G401.6 (cell line): ENCODE results near the gene GARIN3.

Source experiments
- FAIRE-seq: peaks from 2 replicates; lab custom pipeline; 2012; peaks lifted over from hg19 to GRCh38; lab: Jason Lieb, UNC

GARIN3 gene

DNA sequence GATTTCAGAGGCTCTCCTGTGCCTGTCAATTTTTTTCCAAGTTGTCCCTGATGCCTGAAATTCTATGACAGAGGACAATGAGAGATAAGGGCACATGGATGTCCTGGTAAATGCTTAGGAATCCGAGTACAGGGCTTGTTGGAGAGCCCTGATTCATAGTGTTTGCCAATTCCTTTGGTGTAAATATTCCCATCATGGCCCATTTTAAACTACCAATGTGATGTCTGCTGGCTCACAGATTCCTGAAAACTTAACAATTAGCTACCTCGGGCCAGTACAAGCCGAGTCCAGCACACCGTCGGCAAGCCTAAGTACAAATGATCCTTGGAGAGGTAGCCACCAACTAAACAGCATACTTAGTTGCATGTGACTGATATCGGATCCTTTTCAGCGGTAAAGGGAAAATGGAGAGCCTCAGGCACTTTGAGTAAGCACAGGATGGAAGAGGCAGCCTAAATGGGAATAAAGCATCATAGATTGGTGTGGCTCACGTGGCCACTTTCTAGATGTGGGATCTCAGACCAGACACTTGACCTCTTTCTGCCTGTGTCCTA, 18.1 kb upstream of the GARIN3 start:
- no peak for FAIRE-seq

DNA sequence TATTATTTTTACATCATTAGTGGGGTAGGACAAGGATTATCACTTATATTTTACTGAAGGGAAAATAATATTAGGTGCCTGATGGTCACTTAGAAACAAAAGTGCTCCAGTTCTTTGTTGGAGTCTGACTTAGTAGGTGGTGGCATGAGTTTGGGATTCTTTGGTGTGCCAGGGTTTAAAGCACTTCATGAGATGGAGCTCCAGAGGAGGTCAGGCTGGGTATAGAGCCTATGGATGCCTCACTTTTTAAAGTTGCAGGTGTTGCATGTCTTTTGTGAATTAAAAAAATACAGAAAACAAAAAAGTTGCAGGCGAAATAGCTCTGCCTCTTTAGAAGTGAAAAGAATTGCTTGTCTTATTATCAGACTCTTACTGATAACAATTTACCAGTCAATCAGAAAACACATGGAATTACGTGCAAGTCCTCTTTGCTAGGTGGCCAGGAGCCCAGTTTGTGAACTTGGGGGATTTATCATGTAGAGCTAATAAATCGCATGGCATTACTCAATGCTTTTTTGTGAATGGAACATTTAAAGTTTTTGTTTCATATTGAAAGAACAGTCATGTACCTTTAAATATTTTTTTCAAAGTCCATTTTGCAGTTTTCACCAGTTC, 16.2 kb upstream of the GARIN3 start:
- no peak for FAIRE-seq

DNA sequence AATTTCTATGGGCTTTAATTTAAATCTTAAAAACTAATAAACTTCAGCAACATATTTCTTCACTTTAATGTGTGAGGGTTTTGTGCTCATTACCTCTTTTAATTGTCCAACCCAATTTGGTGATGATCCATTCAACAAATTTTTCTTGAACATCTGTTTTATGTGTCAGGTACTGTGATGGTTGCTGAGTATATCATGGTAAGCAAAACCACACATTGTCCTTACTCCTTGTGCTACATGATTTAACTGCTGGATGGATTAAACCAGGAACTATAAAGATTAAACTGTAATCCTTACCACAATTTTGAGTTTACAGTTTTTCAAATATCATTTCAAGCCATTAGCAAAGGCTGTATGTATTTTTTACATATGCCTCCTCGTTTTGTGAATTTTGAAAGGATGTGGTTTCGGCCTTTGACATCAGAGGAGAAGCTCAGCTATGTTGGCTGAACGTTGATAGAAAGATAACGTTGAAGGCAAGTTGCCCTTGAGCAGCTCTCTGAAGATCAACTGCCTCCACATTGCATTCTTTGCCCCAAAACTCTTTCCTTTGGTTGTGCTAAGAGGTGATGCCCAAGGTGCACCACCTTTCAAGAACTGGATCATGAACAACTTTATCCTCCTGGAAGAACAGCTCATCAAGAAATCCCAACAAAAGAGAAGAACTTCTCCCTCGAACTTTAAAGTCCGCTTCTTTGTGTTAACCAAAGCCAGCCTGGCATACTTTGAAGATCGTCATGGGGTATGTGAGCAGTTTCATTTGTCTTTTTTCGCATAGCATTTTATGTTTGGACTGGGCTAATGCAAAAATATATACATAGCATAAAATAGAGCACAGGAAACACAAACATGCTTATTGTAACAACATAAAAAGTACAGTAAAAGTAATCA, 14.6 kb upstream of the GARIN3 start, which contains the start of gene ITK:
ITK (plus strand) TSS at position 467 of the 891 bp plus-strand sequence; CDS start at position 605, 138 bp downstream.
- no peak for FAIRE-seq

DNA sequence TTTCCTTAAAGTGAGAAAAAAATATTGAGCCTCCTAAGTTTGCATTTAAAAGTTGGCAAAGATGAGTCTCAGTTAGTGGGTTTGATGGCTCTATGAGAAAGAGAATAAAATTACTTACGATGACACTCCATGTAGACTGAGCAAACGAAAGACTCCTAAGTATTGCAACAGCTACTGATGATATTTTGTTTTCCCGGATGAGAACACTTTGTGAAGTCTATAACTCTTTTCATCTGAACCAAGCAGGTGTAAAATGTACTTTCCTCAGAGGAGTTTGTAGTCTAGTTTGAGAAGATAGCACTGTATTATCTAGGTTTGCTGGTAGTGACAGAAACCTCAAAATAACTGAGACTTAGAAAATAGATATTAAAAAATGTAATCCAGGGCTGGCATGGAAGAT, 12.9 kb upstream of the GARIN3 start:
- no peak for FAIRE-seq

DNA sequence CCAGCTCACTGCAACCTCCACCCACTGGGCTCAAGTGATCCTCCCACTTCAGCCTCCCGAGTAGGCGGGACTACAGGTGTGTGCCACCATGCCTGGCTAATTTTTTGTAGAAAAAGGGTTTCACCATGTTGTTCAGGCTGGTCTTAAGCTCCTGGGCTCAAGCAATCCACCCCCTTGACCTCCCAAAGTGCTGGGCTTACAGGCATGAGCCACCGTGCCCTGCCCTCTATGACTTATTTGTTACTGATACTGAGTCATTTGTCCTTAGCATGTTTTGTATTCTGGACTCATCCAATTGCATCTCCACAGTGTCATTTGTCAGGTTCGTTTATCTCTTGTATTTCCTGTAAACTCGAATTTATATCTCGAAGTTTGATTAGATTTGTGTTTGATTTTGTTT, 11.9 kb upstream of the GARIN3 start:
- no peak for FAIRE-seq

DNA sequence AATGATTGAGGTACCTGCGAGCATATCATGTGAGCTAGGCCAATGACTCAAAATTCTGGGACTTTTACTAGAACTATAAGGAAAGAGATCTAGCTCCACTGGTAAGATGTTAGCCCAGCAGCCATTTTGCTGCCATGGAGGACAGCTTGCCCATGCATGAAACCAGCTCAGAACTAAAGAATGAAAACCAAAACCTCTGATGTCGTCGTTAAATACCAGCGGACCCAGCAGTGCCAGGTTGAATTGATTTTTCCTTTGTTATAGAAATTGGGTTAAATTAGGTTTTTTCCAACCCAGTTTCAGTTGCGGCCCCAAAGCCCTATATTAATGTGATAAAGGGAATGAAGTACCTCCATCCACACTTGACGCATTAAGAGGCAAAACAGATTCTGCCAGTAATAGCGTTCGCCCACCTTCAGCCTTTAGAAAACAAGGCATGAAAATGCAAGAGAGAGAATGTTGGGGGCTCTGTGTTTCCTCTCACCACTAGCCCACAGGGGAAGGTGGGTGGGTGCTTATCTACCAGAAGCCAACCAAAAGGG, 9.1 kb upstream of the GARIN3 start:
- FAIRE-seq = no peak

DNA sequence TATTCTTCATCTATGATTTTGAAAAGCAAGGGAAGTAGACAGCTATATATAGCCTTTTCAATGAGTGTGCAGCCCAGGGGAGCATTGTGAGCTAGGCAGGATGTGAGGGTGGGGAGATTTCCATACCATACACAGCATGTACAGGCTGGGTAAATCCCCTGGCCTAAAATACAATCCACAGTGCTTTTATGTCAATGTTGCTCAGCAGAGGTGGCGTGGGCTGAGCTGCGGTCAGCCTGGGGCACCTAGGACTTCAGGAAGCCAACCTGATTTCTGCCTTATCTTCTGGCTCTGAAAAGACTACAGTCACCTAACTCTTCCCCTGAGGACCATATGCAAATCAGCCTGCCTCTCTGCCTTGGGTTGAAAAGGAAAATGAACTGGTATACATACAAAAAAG, 6.3 kb upstream of the GARIN3 start:
- FAIRE-seq = no peak

DNA sequence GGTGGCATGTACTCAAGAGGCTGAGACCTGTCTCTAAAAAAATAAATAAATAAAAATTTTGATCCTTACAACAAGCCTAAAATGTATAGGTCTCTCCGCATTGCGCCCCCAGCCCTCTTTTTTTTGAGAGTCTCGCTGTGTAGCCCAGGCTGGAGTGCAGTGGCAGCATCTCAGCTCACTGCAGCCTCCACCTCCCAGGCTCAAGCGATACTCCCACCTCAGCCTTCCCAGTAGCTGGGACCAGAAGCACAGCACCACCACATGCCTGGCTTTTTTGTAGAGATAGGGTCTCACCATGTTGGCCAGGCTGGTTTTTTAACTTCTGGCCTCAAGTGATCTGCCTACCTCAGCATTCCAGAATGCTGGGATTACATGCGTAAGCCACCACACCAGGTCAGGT, 2.2 kb upstream of the GARIN3 start:
- no peak for FAIRE-seq

DNA sequence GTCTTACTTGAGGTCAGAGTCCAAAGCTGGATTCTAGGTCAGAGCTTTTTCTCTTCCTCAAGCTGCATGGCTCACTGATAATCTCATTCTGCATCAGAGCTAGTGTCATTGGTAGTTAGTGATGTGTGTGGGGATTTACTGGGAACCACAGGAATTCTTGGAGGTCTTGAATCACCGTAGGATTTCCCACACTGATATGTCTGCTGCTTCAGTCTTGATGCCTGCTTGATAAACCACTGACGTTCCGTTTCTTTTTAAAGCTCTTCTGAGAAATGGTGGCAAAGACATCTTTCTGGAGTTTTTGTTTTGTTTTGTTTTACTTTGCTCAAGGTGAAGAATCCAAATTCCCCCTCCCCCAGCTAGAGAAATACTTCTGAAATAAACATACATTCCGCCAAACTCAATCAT, 1.2 kb upstream of the GARIN3 start:
- FAIRE-seq = no peak

DNA sequence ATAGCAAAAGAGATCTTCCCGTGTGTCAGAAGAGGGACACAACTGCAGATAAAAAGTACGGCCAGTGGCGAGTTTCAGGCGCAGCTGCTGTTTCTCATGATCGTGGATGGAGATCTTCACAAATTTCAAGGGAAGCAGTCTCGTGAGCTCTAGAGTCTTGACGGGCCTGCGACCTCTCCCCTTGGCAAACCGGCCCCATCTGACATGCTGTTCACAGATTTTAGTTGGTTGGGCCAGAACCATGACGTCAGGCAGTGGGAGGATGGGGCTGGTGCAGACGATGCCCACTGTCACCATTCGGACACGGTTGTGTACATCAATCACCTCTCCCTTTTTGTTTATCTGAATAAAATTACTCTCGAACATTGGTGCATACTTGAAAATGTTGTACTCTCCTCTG, 396 bp downstream of the GARIN3 start:
- FAIRE-seq = no peak

DNA sequence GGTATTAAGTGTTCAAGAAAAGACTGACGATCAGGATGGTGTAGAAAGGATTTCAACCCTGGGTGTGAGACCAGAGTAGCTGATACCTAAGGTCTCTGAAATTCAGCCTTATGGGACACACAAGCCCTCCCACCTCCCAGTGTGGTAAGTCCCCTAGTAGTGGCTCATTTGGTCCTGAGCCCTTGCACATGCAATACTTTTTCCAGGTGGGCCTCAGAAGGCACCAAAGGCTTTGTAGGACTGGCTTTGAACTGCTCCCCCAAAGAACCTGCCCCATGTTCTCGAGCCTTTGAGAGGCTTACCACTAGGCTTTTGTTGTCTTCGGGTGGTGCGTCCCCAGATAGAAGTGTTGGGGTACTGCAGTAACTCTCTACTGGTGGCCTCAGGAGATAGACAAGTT, 803 bp downstream of the GARIN3 start:
- FAIRE-seq = no peak

DNA sequence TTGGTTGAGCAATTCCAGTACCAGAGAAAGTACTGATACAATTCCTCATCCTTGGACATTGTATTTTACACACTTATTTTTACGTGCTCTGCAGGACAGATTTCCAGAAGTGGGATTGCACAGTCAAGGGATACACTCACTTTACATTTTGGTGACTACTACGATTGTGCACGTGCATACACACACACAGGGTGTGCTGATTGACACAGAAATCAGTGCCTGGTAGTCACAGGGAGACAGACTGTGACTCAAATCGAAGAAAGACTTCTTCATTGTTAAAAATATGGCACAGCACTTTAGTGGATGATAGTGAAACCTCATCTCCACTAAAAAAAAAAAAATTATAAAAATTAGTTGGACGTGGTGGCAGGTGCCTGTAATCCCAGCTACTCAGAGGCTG, 1.5 kb downstream of the GARIN3 start:
- FAIRE-seq = no peak

DNA sequence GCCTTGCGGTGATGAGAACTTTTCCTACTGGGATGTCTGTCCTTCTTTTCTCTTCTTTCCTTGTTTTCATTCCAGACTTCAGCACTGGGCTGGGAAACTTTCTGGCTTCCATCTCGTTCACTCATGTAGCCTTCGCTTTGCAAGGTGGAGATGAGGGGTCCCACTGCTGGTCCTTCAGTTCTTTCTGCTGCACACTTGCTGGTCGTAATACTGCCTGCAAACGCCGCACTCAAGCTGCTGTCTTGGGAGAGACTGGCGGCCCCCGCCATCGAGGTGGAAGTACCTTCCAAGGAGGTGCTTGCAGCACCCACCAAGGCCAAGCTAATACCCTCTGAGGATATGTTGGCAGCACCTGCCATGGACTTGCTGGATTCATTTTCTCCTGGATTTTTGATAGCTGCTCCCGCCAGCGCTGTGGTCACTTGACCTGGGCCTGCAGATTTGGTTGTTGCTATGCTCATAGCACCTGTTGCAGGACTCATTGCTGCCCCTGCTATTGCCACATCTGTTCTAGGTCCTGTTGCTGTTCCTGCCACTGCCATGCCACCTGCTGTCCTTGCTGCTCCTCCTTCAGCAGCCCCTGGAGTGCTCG, 3.0 kb downstream of the GARIN3 start:
- FAIRE-seq = no peak

DNA sequence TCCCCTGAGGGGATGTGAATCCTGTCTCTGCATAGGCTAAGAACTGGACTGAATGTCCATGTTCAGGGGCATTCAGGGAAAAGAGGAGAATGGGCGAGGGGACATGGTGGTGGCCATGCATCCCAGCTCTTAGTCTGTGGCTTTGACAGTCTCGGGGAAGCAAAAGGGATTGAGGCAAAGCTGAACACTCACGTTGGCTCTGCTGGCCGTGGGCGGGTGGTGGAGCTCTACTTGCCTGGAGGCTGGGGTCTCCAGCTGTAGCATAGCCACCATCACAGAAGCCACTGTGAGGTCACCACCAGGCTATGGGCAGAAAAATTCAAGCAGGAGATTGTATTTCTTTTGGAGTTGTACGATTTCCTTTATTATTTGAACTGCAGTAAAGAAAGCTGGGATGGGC, 4.1 kb downstream of the GARIN3 start:
- FAIRE-seq = no peak

DNA sequence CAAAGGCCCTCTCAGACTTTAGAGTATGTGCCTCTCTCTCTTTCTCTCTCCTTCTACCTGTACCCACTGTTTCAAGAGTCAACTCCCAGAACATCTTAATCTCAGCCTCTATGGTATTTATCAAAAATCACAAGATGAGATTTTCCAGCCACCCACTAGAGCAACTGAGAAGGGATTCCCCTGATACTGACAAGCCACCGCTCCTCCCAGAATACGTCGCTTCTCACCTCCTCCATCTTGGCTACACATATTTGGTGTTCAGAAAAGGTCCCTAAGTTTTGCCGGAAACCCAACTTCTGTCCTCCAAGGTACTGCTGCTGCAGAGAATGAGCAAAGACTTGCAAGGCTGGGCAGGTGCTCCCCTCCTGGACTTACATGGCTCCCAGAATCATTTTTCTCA, 6.1 kb downstream of the GARIN3 start:
- FAIRE-seq = no peak

DNA sequence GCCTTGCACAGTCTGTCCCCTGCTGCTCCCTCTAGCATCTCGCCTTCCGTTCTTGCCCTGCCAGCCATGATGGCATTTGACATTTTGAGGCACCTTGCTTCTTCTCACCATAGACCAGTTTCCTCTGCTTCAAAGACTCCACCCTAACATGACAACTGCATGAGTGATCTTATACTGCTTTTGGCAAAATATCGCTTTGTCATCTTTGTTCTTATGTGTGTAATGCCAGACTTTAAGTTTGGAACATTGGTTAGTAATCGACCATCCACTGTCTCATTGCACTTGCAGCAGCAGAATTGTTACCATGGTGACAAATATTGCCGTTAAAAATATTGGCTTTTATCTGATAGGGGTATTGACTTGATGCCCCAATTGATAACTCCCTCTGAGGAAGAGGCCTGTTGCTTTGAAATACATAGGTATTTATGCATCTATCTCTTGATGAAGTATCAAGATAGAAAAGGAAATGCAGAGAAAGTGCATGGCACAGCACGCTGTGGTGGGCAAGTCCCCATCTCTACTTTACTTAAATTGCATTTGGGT, 6.8 kb downstream of the GARIN3 start:
- FAIRE-seq = no peak

DNA sequence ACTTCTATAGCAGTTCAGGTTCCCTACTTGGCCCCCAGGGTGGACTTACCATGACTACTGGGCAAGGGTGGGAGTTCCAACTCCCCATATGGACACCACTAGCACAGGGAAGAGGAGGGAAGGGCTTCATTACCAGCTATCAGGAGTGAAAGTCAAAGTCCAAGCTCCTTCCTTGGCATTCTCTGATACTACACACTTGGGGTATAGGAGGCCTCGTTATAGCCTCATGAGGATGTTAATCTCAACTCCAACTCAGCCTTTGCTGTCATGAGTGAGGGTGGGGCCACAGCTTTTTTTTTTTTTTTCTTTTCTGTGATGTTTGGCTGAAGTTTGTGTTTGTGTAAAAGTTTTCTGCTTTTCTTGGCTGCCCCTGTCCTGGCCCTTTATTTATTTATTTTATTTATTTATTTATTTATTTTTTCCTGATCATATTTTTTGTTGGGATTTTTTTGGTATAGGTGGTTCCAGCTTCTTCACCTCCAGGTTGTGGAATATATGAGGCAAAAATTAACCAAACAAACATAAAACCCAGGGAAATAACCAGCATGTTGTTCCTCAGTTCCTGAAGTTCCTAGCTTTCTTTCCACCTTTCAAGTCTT, 8.7 kb downstream of the GARIN3 start:
- no peak for FAIRE-seq

DNA sequence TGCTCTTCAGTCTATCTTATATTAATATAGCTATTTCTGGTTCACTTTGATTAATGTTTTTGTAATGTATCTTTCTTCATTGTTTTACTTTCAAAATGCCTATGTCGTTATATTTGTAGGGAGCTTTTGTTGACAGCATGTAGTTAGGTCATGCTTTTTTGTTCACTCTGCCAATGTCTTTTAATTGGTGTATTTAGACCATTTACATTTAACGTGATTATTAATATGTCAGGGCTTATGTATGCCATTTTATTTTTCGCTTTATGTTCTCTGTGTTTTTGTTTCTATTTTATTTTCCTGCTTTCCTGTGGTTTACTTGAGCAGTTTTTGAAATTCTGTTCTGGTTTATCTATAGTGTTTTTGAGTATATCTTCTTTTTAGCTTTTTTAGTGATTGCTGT, 10.8 kb downstream of the GARIN3 start:
- no peak for FAIRE-seq

DNA sequence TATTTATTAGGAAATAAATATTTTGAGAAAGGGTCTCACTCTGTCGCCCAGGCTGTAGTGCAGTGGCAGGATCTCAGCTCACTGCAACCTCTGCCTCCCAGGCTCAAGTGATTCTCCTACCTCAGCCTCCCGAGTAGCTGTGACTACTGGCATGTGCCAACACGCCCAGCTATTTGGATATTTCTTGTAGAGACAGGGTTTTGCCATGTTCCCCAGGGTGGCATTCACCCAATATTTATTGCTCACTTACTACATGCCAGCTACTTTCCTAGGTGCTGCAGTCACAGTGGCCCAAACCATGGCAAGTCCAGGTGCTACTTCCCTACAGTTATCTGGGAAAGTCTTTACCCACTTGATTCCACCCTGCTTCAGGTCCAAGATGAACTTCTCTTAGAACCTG, 15.1 kb downstream of the GARIN3 start:
- no peak for FAIRE-seq

DNA sequence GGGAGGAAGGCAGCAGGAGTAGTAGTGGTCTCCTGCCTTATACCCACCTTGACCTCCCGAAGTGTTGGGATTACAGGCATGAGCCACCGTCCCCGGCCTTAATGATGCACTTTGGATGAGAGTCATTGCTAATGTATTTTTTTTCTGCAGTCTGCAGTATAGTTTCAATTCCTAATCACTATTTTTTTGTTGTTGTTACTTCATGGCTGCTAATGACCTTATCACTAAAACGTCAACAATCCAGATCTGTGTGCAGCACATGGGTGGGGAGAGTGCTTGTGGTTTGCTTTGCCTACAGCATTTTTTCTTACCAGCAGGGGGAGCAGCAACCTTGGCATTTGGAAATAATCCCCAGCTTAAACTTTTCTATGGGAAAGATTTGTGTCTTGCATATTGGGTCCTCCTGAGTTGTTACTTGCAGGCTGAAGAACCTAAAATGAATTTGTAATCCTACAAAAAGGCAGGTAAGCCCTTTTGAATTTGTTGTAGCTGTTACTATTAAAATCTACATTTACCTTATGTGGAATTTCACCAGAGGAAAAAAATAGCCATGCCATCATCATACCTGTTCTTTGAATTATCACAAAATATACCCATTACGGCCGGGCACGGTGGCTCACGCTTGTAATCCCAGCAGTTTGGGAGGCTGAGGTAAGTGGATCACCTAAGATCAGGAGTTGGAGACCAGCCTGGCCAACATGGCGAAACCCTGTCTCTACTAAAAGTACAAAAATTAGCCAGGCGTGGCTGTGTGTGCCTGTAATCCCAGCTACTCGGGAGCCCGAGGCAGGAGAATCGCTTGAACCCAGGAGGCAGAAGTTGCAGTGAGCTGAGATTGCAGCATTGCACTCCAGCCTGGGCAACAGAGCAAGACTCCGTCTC, 17.1 kb downstream of the GARIN3 start:
- peak; percentile 77 for FAIRE-seq
